Stomach (tissue), 9 donors: ENCODE data around the gene HILPDA. TPM values are rescaled to one million over a fixed set of nuclear protein-coding genes. Genes with fewer than 3 reads are reported as not detected.
"Not testable (repeated sequence)": the region's sequence is repeated elsewhere in the genome, so short reads cannot be mapped to it uniquely, and the experiment has no call there.

ENCODE experiments used
- DNase-seq, 2 donors: peaks; one replicate each; pipeline versions ENCODE4 v3.0.0 to v3.0.0-alpha.2; 2013 to 2019
- H3K27ac ChIP-seq, 5 donors: fragments of 200-600 bp in 4 of 5; sonication (generic) in 4 of 5; one replicate each; pipeline ENCODE4 v1.5.1; 2013 to 2019; ENCODE audit warnings: mild to moderate bottlenecking in 1 of 5, moderate library complexity in 1 of 5
- H3K27me3 ChIP-seq, 3 donors: fragments of 200-600 bp; sonication (generic); one replicate each; pipeline ENCODE4 v1.5.1; 2017 to 2019; ENCODE audit warnings: mixed run types in 1 of 3
- H3K36me3 ChIP-seq, 4 donors: fragments of 200-600 bp; sonication (generic); 1 replicate in 3 of 4; 2 replicates in 1 of 4; pipeline ENCODE4 v1.5.1; 2016 to 2019
- H3K4me1 ChIP-seq, 4 donors: fragments of 200-600 bp; sonication (generic); one replicate each; pipeline ENCODE4 v1.5.1; 2016 to 2019
- H3K4me3 ChIP-seq, 4 donors: fragments of 200-600 bp; sonication (generic) in 3 of 4; one replicate each; pipeline ENCODE4 v1.5.1; 2016 to 2019; ENCODE audit warnings: mild to moderate bottlenecking in 1 of 4
- H3K9me3 ChIP-seq, 4 donors: fragments of 200-600 bp; sonication (generic); one replicate each; pipeline ENCODE4 v1.5.1; 2016 to 2019
- CTCF ChIP-seq, 7 experiments: fragments of 450-650 bp in 4 of 7; fragments of 200-600 bp in 3 of 7; sonication (generic) in 3 of 7; IDR thresholded peaks; one replicate each; pipeline ENCODE4 v1.5.1; 2016 to 2019; ENCODE audit warnings: antibody characterized with exemption in 7 of 7, control low read depth in 2 of 7, mild to moderate bottlenecking in 1 of 7
- EP300 ChIP-seq: sonication (generic); formaldehyde crosslinking; IDR thresholded peaks from one replicate; pipeline ENCODE4 v1.6.1; 2017; ENCODE audit warnings: antibody characterized with exemption
- POLR2A ChIP-seq, 4 donors: fragments of 450-650 bp; IDR thresholded peaks; one replicate each; pipeline ENCODE4 v1.6.1; 2016; ENCODE audit warnings: antibody characterized with exemption in 4 of 4, control low read depth in 2 of 4, mild to moderate bottlenecking in 1 of 4, moderate library complexity in 1 of 4
- POLR2AphosphoS5 ChIP-seq, 3 donors: sonication (generic); formaldehyde crosslinking; IDR thresholded peaks; one replicate each; pipeline ENCODE4 v1.6.1; 2016; ENCODE audit warnings: antibody characterized with exemption in 3 of 3
- WGBS, 5 donors: extraction: QIAGEN DNeasy Blood & Tissue Kit in 3 of 5; methylation state at CpG; one replicate each; pipeline versions ENCODE4 v1.1.5 to v1.1.7; 2013 to 2018; 5-methylcytosine and 5-hydroxymethylcytosine counted together
- intact Hi-C: fragments of 100-400 bp; cut with DNase I; formaldehyde crosslinking; loops from one replicate; pipeline ENCODE4 v1.15.1; 2023; ENCODE audit warnings: low total_unique reads
- polyA plus RNA-seq, 3 donors: library from polyadenylated mRNA; stranded (reverse); fragments of 200-250 nt; gene quantifications; one replicate each; pipeline ENCODE4 v1.2.3, GENCODE V29; 2013
- total RNA-seq, 5 donors: library from RNA; depleted of rRNA; stranded (reverse); fragments of >200 nt; gene quantifications; one replicate each; pipeline versions ENCODE4 v1.1.0 to v1.2.3, GENCODE V29; 2014 to 2016
- donor health status: healthy with polysubstance abuse.
- donor health status: Bipolar disorder and iron deficiency.
- donor health status: healthy.

HILPDA gene
- total and polyA plus RNA-seq, 8 donors: 0.45 to 38.2 (median 8.1) TPM; not detected in 1

GRCh38 chr7:128466871-128467270 lies 11.2 kb downstream of the HILPDA start:
- H3K36me3 ChIP-seq, H3K9me3 ChIP-seq, H3K4me1 ChIP-seq, H3K27ac ChIP-seq, DNase-seq, H3K27me3 ChIP-seq, H3K4me3 ChIP-seq, intact Hi-C loops: not testable (repeated sequence)

DNA sequence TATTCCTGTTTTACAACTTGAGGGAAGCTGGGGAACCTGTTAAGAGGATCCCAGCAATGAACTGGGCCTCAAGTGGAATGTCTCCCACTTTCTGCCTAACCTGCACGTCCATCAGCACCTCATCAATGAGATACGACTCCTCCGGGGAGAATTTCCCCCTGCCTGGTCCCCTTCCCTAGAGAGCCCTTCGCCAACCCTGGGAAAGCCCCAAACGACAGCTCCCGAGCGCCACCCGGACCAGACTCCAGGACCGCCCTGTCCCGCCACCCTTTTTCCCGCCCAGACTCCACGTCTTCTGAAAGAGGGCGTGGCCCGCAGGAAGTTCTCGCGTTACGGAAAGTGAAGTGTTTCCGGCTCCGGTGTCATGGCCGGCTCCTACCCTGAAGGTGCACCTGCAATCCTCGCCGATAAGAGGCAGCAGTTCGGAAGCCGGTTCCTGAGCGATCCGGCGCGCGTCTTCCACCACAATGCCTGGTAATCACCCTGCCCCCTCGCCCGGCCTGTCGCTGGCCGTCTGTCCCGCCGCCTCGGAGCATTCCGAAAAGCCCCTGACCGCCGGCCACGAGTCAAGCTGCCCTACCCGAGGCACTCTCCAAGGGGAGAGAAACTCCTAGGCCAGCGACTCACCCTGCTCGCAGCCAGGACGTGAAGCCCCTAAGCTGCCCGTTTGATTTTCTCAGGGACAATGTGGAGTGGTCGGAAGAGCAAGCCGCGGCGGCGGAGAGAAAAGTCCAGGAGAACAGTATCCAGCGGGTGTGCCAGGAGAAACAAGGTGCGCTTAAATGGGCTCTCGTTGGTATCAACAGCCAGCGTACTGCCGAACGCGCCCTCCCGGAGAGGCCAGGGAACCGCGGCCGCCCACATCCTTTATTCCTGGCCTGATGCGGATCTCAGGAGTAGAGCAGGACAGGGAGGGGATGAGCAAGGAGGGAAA lies 21.0 kb downstream of the HILPDA start, which contains the start of gene METTL2B:
Gene METTL2B (plus strand): TSS at position 347 of the 934 bp plus-strand sequence. CDS start 18 bp downstream, at position 365.
- peak within 1 kb of the TSS; percentile 65 to 91 (median 85) for H3K4me3 ChIP-seq
- TF ChIP-seq POLR2A (IDR thresholded peaks at IDR 0.05) (peak in 1 of 4 donors; percentile 9), POLR2AphosphoS5 (IDR thresholded peaks at IDR 0.05) (peak; percentile 68 to 92 (median 76)), CTCF (IDR thresholded peaks at IDR 0.05) (peak in 5 of 7 experiments; percentile 10 to 53 (median 41))
- intact Hi-C loops, H3K27me3 ChIP-seq, H3K9me3 ChIP-seq: not testable (repeated sequence)
- H3K4me1 ChIP-seq: peaks cover 13 to 31% (median 23%) of the 10 kb centered on the region in 4 donors
- H3K27ac ChIP-seq: peak within 1 kb of the TSS; percentile 83 to 90 (median 86)
- WGBS, 5 donors: 0 to 1% (median 0%) methylated on average over 30 to 62 of the region's 62 CpGs
- peak; percentile 92 to 97 for DNase-seq
- H3K36me3 ChIP-seq: peaks cover 10 to 26% (median 24%) of the 10 kb centered on the region in 4 donors

- H3K27me3 ChIP-seq, DNase-seq, intact Hi-C loops, H3K9me3 ChIP-seq: not testable (repeated sequence)
- H3K36me3 ChIP-seq: peaks cover 16 to 32% (median 30%) of the 10 kb centered on the region in 4 donors
- H3K4me1 ChIP-seq: peaks cover 13 to 31% (median 23%) of the 10 kb centered on the region in 4 donors
- 1 to 4% (median 2%) methylated on average over 4 of the region's 4 CpGs for WGBS, 5 donors
- peak overlapping the region; percentile 65 to 91 (median 85) for H3K4me3 ChIP-seq
- peak overlapping the region; percentile 62 to 89 (median 86) for H3K27ac ChIP-seq
These were observed 21.6 kb downstream of the HILPDA start for GRCh38 chr7:128477336-128477690.

DNA sequence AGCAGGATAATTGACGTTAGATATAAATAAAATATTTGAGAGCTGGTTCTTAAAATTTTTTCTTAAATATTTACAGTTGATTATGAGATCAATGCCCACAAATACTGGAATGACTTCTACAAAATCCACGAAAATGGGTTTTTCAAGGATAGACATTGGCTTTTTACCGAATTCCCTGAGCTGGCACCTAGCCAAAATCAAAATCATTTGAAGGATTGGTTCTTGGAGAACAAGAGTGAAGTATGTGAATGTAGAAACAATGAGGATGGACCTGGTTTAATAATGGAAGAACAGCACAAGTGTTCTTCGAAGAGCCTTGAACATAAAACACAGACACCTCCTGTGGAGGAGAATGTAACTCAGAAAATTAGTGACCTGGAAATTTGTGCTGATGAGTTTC lies 23.4 kb downstream of the HILPDA start:
- WGBS, 5 donors: 76 to 91% (median 84%) methylated on average over 3 to 4 of the region's 4 CpGs
- intact Hi-C loops, H3K27ac ChIP-seq, H3K27me3 ChIP-seq, DNase-seq, H3K9me3 ChIP-seq, H3K4me3 ChIP-seq: not testable (repeated sequence)
- Histone ChIP-seq H3K36me3 (peaks cover 19 to 49% (median 46%) of the 10 kb centered on the region in 4 donors), H3K4me1 (peaks cover 13 to 31% (median 23%) of the 10 kb centered on the region in 4 donors)

DNA sequence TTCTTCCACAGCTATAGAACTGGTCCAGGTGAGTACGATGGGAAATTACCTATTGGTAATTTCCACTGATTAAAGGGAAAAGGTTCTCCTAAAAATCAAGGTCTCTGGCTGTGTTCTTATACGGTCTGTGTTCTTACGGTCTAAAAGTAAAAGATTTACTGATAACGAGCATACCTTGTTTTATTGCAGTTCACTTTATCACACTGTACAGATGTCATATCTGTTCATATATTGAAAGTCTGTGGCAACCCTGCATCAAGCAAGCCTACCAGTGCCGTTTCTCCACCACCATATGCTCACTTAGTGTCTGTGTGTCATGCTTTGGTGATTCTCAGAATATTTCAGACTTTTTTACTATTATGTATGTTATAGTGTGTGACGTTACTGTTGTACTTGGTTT lies 32.5 kb downstream of the HILPDA start:
- H3K4me3 ChIP-seq, DNase-seq, H3K9me3 ChIP-seq, H3K27ac ChIP-seq, H3K4me1 ChIP-seq, intact Hi-C loops, H3K27me3 ChIP-seq: not testable (repeated sequence)
- H3K36me3 ChIP-seq: peaks cover 0 to 68% (median 57%) of the 10 kb centered on the region in 4 donors
- WGBS, 5 donors: 87 to 96% (median 94%) methylated on average over 6 of the region's 6 CpGs

- Histone ChIP-seq H3K9me3 (no peaks in the 10 kb centered on the region), H3K4me3 (no peak overlapping the region), H3K36me3 (peaks cover 19 to 99% (median 95%) of the 10 kb centered on the region in 4 donors), H3K27me3 (no peaks in the 10 kb centered on the region), H3K27ac (no peak overlapping the region), H3K4me1 (no peaks in the 10 kb centered on the region)
- WGBS, 5 donors: 77 to 98% (median 96%) methylated on average over 9 of the region's 9 CpGs
- TF ChIP-seq POLR2A (IDR thresholded peaks at IDR 0.05) (no peak), EP300 (no peak), POLR2AphosphoS5 (IDR thresholded peaks at IDR 0.05) (no peak), CTCF (IDR thresholded peaks at IDR 0.05) (no peak)
- intact Hi-C loops: no loop called here
- no peak for DNase-seq
These were observed 41.7 kb downstream of the HILPDA start for GRCh38 chr7:128497405-128497804.

- intact Hi-C loops, DNase-seq, H3K9me3 ChIP-seq, H3K27ac ChIP-seq, H3K4me1 ChIP-seq, H3K4me3 ChIP-seq, H3K27me3 ChIP-seq: not testable (repeated sequence)
- H3K36me3 ChIP-seq: peaks cover 0 to 39% (median 27%) of the 10 kb centered on the region in 4 donors
- 88 to 97% (median 95%) methylated on average over 2 of the region's 2 CpGs for WGBS, 5 donors
These were observed 49.7 kb downstream of the HILPDA start for GRCh38 chr7:128505416-128505815.

GRCh38 chr7:128506819-128507218 lies 51.1 kb downstream of the HILPDA start:
- WGBS, 5 donors: 86 to 97% (median 91%) methylated on average over 3 of the region's 3 CpGs

DNA sequence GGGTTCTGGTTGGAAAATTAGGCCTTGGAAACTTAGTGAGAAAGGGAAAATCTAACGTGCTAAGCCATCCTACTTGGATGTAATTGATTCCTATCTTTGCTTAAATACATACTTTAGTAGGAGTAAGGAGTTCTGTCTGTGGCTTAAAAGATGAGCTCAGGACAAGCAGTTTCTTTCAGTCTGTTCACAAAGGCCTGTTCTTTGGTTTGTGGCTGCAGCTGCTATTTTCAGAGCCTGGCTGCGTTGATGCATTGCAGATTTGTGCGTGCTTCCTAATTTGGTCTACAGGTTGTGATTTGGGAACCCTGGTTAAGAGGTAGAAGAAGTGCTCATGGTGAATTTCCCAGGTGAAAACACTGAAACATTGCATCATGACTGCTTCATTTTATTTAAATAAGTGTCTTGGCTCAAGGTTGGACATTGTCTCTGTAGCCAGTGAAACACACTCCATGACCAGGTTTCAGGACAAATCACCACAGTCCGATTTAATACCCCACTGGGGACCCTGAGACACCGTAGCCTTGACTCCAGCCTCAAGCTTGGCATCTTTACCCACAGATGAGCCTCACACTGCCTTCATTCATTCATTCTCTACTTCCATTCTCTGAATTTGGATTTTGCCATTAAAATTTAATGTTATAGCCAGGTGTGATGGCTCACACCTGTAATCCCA lies 51.8 kb downstream of the HILPDA start:
- H3K27me3 ChIP-seq, intact Hi-C loops, H3K4me3 ChIP-seq, DNase-seq, H3K9me3 ChIP-seq, H3K4me1 ChIP-seq: not testable (repeated sequence)
- H3K36me3 ChIP-seq: peaks cover 0 to 19% (median 9%) of the 10 kb centered on the region in 4 donors
- peak overlapping the region in 1 of 5 donors; percentile 32 for H3K27ac ChIP-seq
- 82 to 94% (median 89%) methylated on average over 5 of the region's 5 CpGs for WGBS, 5 donors

More at GRCh38 chr7:128506819-128507218, 51.1 kb downstream of the HILPDA start:
- intact Hi-C loops, H3K4me1 ChIP-seq, DNase-seq, H3K27me3 ChIP-seq, H3K9me3 ChIP-seq, H3K27ac ChIP-seq, H3K4me3 ChIP-seq: not testable (repeated sequence)
- peaks cover 0 to 25% (median 13%) of the 10 kb centered on the region in 4 donors for H3K36me3 ChIP-seq
